DMS 273 (cell line): ENCODE data around the gene CDKN1C.

Experiments used
- DNase-seq: peaks from one replicate; lab custom pipeline; 2025; ENCODE audit not compliant: unreplicated experiment; lab: John Stamatoyannopoulos, UW

The CDKN1C gene

GRCh38 chr11:2885678-2886081 lies at the start of gene CDKN1C:
Gene CDKN1C (minus strand): TSS chr11:2885775. CDS start chr11:2885456, 319 bp downstream.
- DNase-seq, result peak; percentile 89

GRCh38 chr11:2934611-2935239 lies 49.1 kb upstream of the CDKN1C start:
- no peak for DNase-seq

GRCh38 chr11:2934021-2934550 lies 48.5 kb upstream of the CDKN1C start:
- no peak for DNase-seq

GRCh38 chr11:2933375-2934020 lies 47.9 kb upstream of the CDKN1C start:
- DNase-seq, result peak; percentile 36

GRCh38 chr11:2932850-2933251 lies 47.3 kb upstream of the CDKN1C start:
- no peak for DNase-seq

- no peak for DNase-seq
These were observed 46.5 kb upstream of the CDKN1C start for GRCh38 chr11:2931771-2932738.

- no peak for DNase-seq
These were observed 45.8 kb upstream of the CDKN1C start for GRCh38 chr11:2931420-2931746.

- DNase-seq, result peak; percentile 61
These were observed 45.3 kb upstream of the CDKN1C start for GRCh38 chr11:2930704-2931419.

GRCh38 chr11:2929950-2930703 lies 44.6 kb upstream of the CDKN1C start:
- peak; percentile 54 for DNase-seq

GRCh38 chr11:2929531-2929949 lies 44.0 kb upstream of the CDKN1C start:
- DNase-seq, result peak; percentile 42

- DNase-seq, result peak; percentile 62
These were observed 43.3 kb upstream of the CDKN1C start, which contains the start of gene PHLDA2 for GRCh38 chr11:2928605-2929530. Gene PHLDA2 (minus strand): TSS chr11:2929420. CDS start chr11:2929364, 56 bp downstream.

- DNase-seq, result peak; percentile 31
These were observed 42.5 kb upstream of the CDKN1C start for GRCh38 chr11:2927851-2928604.

GRCh38 chr11:2927121-2927800 lies 41.7 kb upstream of the CDKN1C start:
- DNase-seq, result no peak

- DNase-seq, result no peak
These were observed 41.1 kb upstream of the CDKN1C start for GRCh38 chr11:2926611-2927051.

- no peak for DNase-seq
These were observed 39.5 kb upstream of the CDKN1C start for GRCh38 chr11:2924821-2925675.

GRCh38 chr11:2924381-2924780 lies 38.8 kb upstream of the CDKN1C start:
- DNase-seq, result peak; percentile 64
